ENCODE results near the gene AKAP13.

The AKAP13 gene

DNA sequence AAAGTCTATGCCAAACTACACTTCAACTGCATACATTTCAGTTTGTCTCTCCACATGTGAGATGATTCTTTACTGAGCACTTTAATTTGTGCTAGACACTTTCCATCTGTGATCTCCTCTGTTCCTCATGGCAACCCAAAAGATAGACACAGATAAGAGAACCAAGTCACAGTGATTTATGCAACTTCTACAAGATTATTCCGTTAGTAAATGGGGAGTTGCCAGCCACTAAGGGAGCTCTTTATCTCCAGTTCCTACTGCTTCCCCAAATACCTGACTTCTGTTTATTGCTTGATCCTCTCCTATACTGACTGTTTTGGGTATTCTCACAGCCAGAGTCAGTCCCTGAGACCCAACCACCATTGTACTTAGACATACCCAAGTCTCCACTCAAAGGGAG lies 24.1 kb upstream of the AKAP13 start:
- Histone ChIP-seq H3K4me3 (ENCODE audit: low read length) (no peak overlapping the region), H4K20me1 (ENCODE audit: insufficient read depth, low read length) (no peaks in the 10 kb centered on the region), H3K27ac (ENCODE audit: low read length) (no peak overlapping the region), H3K4me1 (ENCODE audit: low read length) (peaks cover 24% of the 10 kb centered on the region), H3K9ac (ENCODE audit: low read length) (no peak overlapping the region), H3K9me3 (ENCODE audit: insufficient read depth, low read length) (no peaks in the 10 kb centered on the region), H3K36me3 (replicated peaks; ENCODE audit: low read depth, low read length) (no peaks in the 10 kb centered on the region), H3K4me2 (ENCODE audit: low read length) (no peak overlapping the region), H3K79me2 (ENCODE audit: low read length) (no peaks in the 10 kb centered on the region), H2AFZ (ENCODE audit: low read depth, low read length) (no peak overlapping the region), H3K27me3 (ENCODE audit: low read depth, low read length) (peaks cover 17% of the 10 kb centered on the region)
- no peak for TF ChIP-seq EZH2phosphoT487 (IDR thresholded peaks at IDR 0.05; ENCODE audit: low read depth)
- no peak for TF ChIP-seq CTCF (IDR thresholded peaks at IDR 0.05; ENCODE audit: low read depth, low read length)

GRCh38 chr15:85361323-85361722 lies 19.1 kb upstream of the AKAP13 start:
- Histone ChIP-seq H3K9ac (ENCODE audit: low read length) (peak overlapping the region; percentile 10; the same call in 1 of the 2 replicates), H3K4me3 (ENCODE audit: low read length) (no peak overlapping the region), H4K20me1 (ENCODE audit: insufficient read depth, low read length) (no peaks in the 10 kb centered on the region), H3K4me1 (ENCODE audit: low read length) (peaks cover 32% of the 10 kb centered on the region), H3K27ac (ENCODE audit: low read length) (peak overlapping the region; percentile 38), H3K36me3 (replicated peaks; ENCODE audit: low read depth, low read length) (no peaks in the 10 kb centered on the region), H3K9me3 (ENCODE audit: insufficient read depth, low read length) (no peaks in the 10 kb centered on the region), H3K4me2 (ENCODE audit: low read length) (peak overlapping the region; percentile 42), H3K79me2 (ENCODE audit: low read length) (no peaks in the 10 kb centered on the region), H2AFZ (ENCODE audit: low read depth, low read length) (no peak overlapping the region), H3K27me3 (ENCODE audit: low read depth, low read length) (peaks cover 13% of the 10 kb centered on the region)
- no peak for TF ChIP-seq EZH2phosphoT487 (IDR thresholded peaks at IDR 0.05; ENCODE audit: low read depth)
- TF ChIP-seq CTCF (IDR thresholded peaks at IDR 0.05; ENCODE audit: low read depth, low read length): no peak

GRCh38 chr15:85362436-85363081 lies 17.8 kb upstream of the AKAP13 start:
- Histone ChIP-seq H2AFZ (ENCODE audit: low read depth, low read length) (no peak overlapping the region), H3K4me2 (ENCODE audit: low read length) (no peak overlapping the region), H4K20me1 (ENCODE audit: insufficient read depth, low read length) (no peaks in the 10 kb centered on the region), H3K4me3 (ENCODE audit: low read length) (no peak overlapping the region), H3K27ac (ENCODE audit: low read length) (no peak overlapping the region), H3K9ac (ENCODE audit: low read length) (no peak overlapping the region), H3K4me1 (ENCODE audit: low read length) (peaks cover 28% of the 10 kb centered on the region), H3K79me2 (ENCODE audit: low read length) (no peaks in the 10 kb centered on the region), H3K27me3 (ENCODE audit: low read depth, low read length) (peaks cover 15% of the 10 kb centered on the region), H3K9me3 (ENCODE audit: insufficient read depth, low read length) (no peaks in the 10 kb centered on the region), H3K36me3 (replicated peaks; ENCODE audit: low read depth, low read length) (no peaks in the 10 kb centered on the region)
- TF ChIP-seq EZH2phosphoT487 (IDR thresholded peaks at IDR 0.05; ENCODE audit: low read depth): no peak
- TF ChIP-seq CTCF (IDR thresholded peaks at IDR 0.05; ENCODE audit: low read depth, low read length): no peak

DNA sequence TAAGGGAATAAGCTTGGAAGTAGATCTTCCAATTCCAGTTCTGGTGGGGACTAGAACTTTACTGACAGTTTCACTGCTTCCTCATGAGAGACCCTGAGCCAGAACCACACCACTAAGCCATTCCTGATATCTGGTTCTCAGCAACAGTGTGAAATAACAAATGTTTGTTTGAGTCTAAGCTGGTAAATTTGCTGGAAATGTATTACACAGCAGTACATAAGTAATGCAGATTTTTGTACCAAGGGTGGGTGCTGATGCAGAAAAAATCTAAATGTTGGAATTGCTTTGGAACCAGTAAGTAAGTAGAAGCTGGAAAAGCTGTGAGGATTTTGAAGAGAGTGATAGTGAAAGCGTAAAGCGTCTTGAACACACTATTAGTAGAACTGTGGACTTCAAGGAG lies 14.4 kb upstream of the AKAP13 start:
- Histone ChIP-seq H3K9ac (ENCODE audit: low read length) (no peak overlapping the region), H4K20me1 (ENCODE audit: insufficient read depth, low read length) (no peaks in the 10 kb centered on the region), H2AFZ (ENCODE audit: low read depth, low read length) (no peak overlapping the region), H3K4me3 (ENCODE audit: low read length) (no peak overlapping the region), H3K9me3 (ENCODE audit: insufficient read depth, low read length) (no peaks in the 10 kb centered on the region), H3K4me1 (ENCODE audit: low read length) (peaks cover 11% of the 10 kb centered on the region), H3K27ac (ENCODE audit: low read length) (no peak overlapping the region), H3K36me3 (replicated peaks; ENCODE audit: low read depth, low read length) (no peaks in the 10 kb centered on the region), H3K4me2 (ENCODE audit: low read length) (no peak overlapping the region), H3K79me2 (ENCODE audit: low read length) (no peaks in the 10 kb centered on the region), H3K27me3 (ENCODE audit: low read depth, low read length) (peaks cover 15% of the 10 kb centered on the region)
- TF ChIP-seq CTCF (IDR thresholded peaks at IDR 0.05; ENCODE audit: low read depth, low read length) (no peak), EZH2phosphoT487 (IDR thresholded peaks at IDR 0.05; ENCODE audit: low read depth) (no peak)

Data from OCI-LY3 (cell line).